Stimulated activated naive CD4-positive, alpha-beta T cell treated with Interleukin-2 at 50 U/mL for 16 hours (primary cell): ENCODE data around the gene FARS2.

Source experiments
- DNase-seq: peaks from one replicate; lab custom pipeline; 2025; lab: John Stamatoyannopoulos, UW

The FARS2 gene

DNA sequence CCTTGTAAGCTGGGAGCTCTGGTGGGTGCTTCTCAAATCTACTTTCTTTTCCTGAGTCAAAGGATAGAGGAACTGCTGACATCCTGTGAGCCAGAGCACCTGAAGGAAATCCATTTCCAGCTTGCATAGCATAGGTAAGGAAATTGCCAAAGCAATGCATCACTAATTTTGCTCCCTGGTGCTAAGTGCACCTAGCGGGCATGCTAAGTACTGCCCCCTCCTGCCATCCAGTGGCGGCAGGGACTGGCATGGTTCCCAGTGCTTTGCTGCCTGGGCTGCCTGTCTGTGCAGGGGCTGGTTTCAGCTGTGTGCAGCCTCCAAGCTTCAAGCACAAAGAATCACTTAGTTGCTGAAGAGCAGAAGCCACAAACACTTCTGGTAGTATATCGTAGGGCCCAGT lies 63.9 kb downstream of the FARS2 start:
- DNase-seq: no peak

DNA sequence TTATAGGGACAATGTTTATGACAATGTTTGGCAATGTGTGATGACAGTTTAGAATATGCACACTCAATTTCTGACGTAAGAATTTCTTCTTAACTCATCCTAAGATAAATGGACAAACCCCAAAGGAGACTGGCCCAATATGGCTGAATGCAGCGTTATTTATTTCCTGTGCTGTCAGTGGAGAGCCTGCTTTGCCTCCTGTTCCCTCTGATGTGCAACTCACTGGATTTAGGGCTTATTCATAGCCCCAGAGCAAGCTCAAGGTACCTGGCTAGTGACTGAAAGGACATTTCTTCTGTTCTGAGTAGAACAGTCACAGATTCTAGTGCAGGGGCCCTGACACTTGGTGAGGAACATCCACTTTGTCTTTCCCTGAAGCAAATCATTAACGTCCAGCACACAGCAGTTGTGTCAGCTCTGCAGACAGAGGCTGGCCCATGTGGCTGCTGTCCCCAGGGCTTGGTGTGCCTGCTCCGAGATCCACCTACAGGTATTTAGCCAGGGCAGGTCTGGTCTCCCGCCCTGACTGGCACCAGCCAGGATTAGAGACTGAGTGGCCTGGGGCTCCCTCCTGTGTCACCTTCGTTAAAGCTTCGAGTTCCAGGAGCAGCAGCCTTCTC lies 64.8 kb downstream of the FARS2 start:
- no peak for DNase-seq

DNA sequence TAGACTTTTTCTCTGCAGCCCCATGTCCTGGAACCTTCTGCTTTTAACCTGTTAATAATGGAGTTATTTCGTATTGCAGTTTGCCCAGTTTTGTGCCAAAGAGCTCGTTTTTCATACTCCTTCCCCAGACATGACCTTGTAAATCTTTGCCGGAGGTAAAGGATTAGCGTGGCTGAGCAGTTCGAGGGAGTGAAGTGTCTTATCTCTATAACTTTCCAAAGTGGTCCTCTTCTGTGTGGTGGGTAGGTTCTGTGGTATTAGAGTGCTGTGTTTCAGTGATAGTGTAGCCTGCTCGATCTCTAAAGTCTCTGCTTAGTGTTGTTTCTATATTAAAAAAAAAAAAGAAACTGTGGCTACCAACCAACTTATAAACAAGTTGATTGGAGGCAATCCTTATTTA lies 67.5 kb downstream of the FARS2 start:
- DNase-seq: no peak

DNA sequence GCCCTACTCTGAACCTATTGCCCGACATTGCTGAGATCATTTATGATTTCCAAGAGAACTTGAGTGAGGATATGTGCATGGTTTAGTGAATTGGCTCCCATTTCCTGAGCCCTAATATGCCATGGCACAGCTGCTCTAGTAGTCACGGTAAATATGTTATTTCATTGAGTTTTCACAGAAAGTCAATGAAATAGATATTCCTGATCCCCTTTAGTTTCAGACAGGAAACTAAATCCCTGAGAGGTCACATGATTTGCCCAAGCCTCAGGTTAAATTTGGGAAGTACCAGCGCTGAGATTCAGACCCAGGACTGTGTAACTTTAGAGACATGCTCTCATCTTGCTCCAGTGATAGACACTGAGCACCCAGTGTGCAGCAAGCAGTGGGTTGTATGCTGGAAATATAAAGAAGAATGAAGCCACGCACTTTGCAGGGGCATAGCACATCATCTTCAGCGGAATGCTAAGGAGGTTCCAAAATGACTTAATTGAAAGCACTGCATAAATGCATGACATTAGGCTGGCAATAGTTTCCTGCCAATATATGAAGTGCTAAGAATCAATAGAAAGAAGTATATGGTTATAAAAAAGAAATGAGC lies 70.6 kb downstream of the FARS2 start:
- no peak for DNase-seq

DNA sequence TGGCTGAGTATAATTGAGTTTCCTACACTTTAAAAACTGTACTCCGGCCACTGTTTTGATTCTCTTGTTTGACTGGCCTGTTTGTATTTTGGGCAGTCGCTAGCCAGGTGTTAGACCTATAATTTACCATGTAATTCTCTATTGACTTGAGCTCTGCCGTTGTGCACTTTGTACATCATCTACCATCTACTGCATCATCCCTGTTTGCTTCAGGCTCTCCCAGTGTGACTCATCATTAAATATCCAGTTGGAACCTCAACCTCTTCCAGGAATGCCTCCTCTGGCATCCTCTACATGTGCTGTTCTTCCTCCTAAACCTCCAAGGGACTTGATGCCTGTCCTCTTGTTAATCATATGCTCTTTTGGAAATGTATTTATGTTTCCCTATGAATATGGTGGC lies 72.3 kb downstream of the FARS2 start:
- DNase-seq: no peak

DNA sequence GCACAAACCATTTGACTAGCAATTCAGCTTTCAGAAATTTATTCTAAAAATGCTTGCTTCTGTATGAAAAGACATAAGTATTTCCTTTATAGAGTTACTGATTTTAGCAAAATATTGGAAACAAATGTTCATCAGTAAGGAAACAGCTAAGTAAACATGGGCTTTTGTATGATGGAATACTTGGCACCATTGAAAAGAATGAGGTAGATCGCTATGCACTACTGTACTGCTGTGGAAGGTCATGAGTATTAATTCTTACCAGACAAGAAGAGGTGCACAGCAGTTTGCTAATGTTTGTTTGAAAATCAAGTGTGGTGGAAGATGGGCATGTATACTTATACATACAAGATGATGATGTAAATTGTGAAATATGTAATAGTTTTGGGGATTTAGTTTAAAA lies 73.0 kb downstream of the FARS2 start:
- DNase-seq: no peak

DNA sequence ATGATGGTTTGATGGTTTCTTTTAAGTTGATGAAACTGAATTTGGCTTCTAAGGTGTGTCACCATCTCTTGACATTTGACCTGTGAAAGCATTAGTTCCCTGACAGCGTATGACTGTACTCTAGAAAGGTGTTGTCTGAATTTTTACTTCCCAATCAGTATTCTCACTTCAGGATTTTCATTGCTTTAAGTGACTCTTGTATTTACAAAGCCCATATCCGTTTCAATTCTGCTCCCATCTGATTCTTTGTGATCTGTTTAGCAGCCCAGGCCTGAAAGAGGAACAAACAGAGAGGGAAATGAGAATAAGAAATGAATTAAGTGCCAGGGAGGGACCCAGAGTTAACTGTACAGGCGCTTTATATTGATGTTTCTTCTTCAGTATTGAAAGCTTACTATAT lies 73.7 kb downstream of the FARS2 start:
- no peak for DNase-seq

DNA sequence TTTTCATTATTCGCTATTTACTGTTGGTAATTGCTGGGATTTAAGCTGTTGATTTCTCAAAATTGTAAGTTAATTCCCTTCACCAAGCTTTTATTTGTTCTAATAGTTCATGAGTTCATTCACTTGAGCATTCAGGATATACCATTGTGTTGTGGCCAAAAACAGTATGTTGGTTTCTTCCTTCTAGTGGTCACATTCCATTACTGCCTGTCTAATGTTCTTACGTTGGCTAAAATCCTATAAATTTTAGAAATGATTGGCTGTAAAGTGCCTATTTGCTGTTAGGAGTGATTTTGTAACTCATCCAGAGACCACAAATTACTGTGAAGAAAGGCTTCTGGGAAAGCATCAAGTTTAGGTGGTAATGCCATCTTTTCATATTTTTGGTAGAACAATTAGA lies 76.3 kb downstream of the FARS2 start:
- DNase-seq: no peak

DNA sequence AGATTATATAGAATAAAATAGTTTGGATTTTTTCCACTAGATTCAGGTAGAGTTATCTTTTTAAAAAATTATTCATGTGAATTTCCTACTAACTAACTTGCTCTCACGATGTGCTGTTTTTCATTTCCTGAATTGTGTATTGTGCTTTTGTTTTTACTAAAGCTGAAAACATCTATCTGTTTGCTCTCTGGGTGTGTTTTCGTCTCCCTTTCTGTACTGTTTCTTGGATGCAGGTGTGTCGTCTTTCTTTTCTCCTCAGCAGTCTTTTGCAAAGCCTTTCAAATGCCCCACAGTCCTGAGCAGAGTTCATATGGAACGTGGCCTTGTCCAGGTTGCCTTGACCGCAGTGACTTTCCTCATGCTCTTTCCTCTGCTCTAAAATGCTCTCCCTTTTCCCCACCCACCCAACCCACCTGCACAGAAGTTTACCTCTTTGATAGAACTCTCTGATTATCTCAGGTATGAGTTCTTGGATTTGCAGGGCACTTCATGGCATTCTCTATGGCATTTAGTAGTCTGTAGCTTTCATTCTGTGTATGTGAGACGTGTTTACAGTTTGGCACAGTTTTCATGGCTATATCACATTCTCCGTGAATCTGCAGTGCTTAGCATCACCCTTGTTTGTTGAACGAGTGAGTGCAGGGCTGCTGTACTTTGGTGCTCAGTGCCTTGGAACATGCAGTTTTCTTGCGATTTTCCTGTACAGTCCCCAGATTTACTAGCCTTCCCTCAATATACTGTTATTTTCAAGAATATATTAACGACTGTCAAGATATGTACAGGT lies 77.1 kb downstream of the FARS2 start:
- no peak for DNase-seq

DNA sequence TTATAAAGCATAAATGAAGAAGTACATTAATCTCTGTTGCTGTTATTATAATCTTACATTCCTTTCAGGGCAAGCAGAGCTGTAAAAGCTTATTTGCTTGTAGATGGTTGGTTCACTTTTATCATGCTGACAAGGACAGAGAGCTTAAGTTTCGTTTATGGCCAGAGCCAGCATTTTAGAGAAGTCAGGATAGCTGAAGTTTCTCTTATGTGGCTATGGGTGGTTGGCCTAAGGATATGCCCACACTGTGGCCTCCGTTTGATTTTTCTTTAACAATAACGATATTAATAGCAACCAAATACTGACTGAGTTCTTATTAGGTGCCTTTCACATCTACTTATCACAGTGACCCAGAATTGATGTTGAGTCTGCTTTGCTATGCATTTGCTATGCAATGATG lies 78.5 kb downstream of the FARS2 start:
- no peak for DNase-seq

DNA sequence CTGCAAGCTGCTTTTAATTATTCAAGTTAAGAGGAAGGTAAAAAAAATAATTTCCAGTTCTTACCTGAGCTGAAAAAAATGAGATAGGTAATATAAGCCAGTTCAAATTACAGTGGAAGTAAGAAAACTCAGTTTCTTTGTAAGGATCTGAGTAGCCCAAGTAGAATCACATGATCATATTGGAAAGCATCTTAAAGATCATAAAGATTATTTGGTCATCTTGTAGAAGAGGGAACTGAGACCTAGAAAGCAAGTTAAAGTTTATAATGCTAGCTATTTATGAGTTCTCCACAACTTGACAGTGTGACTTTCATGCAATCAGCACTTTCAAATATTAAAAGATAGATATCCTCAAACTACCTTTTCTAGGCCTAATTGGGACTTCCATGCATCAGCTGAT lies 80.5 kb downstream of the FARS2 start:
- DNase-seq: no peak

DNA sequence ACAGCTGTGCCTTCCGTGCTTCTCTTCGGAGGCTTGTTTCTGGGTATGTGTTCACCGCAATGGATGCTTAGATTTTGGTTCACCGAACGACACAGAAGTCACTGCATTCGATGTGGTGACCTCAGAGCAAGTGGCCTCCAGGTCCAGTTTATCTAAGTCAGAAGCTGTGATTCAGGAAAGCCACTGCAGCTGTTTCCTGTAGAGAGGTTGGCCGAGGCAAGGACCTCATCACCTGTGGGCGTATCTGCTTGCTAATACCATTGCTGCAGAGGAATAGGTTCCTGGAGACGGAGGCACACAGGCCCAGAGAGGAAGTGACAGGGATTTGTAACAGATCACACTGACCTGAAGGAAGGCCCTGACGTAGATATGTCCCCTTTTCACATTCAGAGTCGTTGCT lies 82.7 kb downstream of the FARS2 start:
- no peak for DNase-seq

DNA sequence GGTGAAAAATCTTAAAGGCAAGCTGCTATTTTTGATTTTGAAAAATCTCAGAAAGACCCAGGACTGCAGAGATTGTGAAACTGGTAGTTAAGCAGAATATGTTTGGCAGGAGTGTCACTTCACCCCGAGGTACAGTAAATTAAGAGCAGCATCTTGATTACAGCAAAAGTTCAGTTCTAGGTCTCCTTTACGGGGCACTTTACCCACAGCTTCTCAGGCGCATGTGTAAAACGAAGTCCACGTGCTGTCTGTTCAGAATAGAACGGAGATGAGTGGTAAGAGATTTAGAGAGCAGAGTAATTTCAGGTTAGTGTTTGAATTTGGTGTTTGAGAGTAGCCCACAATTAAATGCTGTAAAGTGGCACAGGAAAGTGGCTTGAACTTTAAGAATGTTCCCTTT lies 84.0 kb downstream of the FARS2 start:
- DNase-seq: no peak

DNA sequence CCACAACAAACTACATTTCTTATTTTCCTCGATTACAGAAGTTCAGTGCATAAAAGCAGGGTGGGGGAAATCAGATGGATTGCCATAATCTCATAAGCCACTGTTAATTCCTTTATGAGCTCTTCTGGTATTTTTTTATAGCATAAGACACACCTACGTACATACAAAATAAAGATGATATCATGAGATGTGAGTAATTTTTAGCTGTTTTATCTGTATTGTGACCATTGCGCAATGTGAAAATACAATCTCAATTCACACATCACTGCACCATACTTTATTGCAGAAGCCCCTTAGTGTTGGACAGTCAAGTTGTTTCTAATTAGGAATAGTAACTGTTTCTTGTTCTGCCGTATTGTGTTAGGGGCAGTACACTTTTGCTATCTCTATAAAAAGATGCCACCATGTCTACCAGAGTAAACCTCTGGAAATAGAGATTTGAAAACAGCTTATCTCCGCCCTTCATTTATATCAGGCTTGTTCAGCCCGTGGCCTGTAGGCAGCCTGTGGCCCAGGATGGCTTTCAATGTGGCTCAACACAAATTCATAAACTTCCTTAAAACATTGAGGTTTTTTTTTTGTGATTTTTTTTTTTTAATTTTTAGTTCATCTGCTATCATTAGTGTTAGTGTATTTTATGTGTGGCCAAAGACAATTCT lies 90.4 kb downstream of the FARS2 start:
- no peak for DNase-seq

DNA sequence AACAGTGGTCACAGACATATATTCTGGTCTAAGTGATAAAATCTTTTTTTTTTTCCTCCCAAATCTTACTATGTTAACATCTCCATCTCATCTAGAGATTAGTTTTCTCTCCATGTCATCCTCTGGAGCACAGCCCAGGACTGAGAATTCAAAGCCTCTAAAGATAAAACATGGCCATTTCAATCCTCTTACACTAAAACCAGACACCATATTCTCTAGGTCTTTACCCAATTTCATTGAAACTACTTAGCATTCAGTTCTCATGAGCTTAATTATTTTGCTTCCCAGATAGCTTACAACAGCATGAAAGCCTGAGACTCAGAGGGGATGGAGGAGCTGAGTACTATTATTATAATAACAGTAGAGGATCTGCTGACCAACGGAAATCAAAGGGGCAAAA lies 92.7 kb downstream of the FARS2 start:
- DNase-seq: no peak

DNA sequence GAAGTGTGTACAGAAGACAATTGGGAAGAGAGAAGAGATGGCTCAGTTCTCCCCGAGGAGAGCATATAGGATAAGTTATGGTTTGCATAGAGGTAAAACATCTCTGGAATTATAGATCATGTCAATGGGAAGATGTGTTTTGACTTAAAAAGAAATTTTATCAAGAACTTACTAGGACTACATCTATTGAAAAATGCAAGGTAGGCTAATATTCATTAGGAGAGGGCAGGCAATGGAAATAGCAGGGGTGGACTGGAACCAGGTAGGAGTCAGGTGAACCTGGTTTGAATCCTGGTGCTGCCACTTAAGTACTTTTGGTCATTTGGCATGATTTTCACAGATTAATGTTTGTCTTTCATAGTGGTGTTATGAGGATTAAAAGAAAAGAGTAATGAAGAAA lies 96.2 kb downstream of the FARS2 start:
- no peak for DNase-seq

DNA sequence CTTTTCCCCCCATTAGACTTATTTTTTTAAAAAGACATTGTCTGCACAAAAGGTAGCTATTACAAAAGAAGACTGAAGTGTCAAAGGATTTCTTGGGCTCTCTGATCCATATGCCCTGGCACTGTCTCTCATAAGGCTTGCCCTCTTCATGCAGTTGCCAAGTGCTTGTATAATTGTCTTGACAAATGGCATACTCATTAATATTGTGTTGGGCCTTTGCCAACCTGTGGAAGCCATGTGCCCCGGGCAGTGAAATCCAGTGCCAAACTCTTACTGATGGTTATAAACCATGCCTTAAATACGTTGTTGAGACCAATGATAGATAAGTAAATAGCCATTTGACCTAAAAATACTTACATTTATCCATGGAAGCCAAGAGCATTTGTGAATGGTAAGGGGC lies 98.1 kb downstream of the FARS2 start:
- DNase-seq: no peak

DNA sequence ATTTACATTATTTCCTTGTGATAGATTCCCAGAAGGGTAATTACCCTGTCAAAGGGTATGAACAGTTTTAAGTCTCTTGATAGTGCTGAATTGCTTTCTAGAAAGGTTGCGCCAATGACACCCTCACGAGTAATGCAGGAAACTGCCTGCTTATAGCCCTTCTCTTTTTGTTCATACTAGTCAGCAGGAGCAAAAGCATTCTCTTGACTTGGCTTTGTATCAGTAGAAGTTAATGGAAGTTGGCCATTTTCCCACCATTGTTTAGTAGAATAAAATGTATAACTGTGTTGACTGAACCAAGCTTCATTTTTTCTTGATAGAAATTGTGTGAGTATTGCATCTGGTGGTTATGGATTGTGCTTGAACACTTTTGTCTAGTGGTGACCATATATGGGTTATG lies 100.1 kb downstream of the FARS2 start:
- DNase-seq: no peak

DNA sequence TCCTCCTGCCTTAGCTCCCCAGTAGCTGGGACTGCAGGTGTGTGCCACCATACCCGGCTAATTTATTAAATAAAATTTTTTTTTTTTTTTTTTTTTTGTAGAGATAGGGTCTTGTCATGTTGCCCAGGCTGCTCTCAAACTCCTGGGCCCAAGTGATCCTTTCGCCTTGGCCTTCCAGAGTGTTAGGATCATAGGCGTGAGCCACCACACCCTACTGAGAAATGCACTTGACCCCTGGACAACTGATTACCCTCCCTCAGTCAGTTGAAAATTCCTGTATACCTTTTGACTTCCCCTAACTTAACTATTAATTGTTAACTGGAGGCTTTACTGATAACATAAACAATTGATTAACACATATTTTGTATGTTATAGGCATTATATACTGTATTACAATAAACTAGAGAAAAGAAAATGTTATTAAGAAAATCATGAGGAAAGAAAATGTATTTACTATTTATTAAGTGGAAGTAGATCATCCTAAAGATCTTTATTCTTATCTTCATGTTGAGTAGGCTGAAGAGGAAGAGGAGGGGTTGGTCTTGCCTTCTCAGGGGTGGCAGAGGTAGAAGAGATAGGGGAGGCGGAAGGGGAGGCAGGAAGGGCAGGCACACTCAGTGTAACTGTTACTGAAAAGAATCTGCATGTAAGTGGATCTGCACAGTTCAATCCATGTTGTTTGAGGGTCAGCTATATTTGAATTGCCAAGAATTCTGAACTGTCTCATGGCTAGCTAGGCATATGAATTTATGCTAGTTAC lies 104.3 kb downstream of the FARS2 start:
- no peak for DNase-seq

DNA sequence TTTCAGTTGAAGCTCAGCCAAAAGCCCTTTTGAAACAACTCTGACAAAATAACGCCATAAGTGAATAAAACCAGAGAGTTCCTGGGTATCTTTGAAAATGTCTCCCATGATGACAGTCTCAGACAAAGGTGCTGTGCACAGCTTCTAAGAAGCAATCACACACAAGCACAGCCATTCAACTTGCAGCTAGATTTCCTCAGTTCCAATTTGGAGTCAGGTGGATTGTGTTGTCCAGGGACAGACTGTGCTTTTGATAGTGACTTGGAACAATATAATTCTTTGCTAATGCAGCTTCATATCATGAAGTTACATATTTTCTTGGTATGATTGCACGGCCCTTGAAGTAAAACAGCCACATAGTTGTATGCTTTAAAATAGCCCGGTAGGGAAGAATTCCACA lies 105.6 kb downstream of the FARS2 start:
- DNase-seq: no peak

DNA sequence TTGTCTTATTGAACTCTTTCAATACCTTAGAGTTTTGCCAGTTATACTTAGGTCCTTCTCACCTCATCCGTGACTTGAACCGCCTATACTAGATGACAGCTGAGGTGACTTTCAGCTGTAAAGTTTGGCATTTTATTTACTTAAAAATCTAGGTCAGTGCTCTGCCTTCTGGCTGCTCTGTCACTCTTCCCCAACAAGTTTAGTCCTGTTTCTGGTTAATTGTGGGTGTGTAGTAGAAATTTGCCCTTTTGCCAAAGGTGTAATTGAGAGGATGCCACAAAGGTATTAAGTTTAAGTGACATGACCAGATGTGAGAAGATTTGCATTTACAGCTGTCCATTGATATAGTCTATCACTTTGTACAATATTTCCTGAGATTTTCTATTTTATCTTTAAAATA lies 106.2 kb downstream of the FARS2 start:
- DNase-seq: no peak

DNA sequence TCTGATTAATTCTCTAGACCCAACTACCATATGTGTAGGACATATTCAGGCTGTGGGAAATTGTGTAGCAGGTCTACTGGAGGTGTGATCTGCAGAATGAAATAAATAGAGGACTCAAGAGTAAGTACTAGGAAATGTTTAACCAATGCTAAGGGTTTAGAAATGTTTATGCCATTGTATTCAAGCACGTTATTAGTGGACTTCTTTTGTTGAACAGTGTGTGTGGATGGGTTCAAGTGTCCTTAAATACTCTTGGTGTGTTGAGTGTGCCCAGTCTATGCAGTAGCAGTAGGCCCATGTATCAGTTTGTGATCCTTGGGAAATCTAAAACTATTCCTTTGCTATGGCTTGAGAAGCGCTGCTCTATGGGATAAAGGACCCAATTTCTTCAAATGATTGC lies 112.1 kb downstream of the FARS2 start:
- DNase-seq: no peak
